Loucy (cell line): ENCODE measurements around the gene KTI12.
A peak's percentile ranks its signal among the peaks of the same experiment; 100 is the strongest.

Experiments used
- H2AFZ ChIP-seq: fragments of 200-600 bp; sonication (generic); 2 replicates; pipeline ENCODE4 v1.6.0; 2016; ENCODE audit warnings: antibody characterized with exemption, mild to moderate bottlenecking, low read length, moderate library complexity
- H3F3A ChIP-seq: fragments of 200-600 bp; 2 replicates; pipeline ENCODE4 v1.6.0; 2016; ENCODE audit warnings: antibody characterized with exemption, low read depth, mild to moderate bottlenecking
- H3K27me3 ChIP-seq: fragments of 200-600 bp; sonication (generic); 2 replicates; pipeline ENCODE4 v1.6.1; 2014; ENCODE audit warnings: low read length, mild to moderate bottlenecking; ENCODE audit not compliant: insufficient read depth, poor library complexity, severe bottlenecking
- H3K36me3 ChIP-seq: fragments of 200-600 bp; sonication (generic); 2 replicates; pipeline ENCODE4 v1.6.1; 2016; ENCODE audit warnings: low read length; ENCODE audit not compliant: insufficient read depth
- H3K4me1 ChIP-seq: fragments of 200-600 bp; sonication (generic); 2 replicates; pipeline ENCODE4 v1.5.1; 2014; ENCODE audit warnings: low read length, mild to moderate bottlenecking; ENCODE audit not compliant: insufficient read depth, poor library complexity, severe bottlenecking
- H3K4me2 ChIP-seq: fragments of 200-600 bp; sonication (generic); 2 replicates; pipeline ENCODE4 v1.6.0; 2014; ENCODE audit warnings: antibody characterized with exemption, low read length, low read depth, mild to moderate bottlenecking; ENCODE audit not compliant: poor library complexity, severe bottlenecking
- H3K4me3 ChIP-seq: fragments of 200-600 bp; sonication (generic); 2 replicates; pipeline ENCODE4 v1.5.1; 2014; ENCODE audit warnings: low read length, mild to moderate bottlenecking, mixed read lengths; ENCODE audit not compliant: poor library complexity, severe bottlenecking
- H3K79me2 ChIP-seq: fragments of 200-600 bp; sonication (generic); 2 replicates; pipeline ENCODE4 v1.6.1; 2014; ENCODE audit warnings: low read length; ENCODE audit not compliant: insufficient read depth
- H3K9ac ChIP-seq: fragments of 200-600 bp; sonication (generic); 2 replicates; pipeline ENCODE4 v1.6.0; 2014; ENCODE audit warnings: mild to moderate bottlenecking, low read depth, low read length, moderate library complexity; ENCODE audit not compliant: poor library complexity, severe bottlenecking
- H3K9me2 ChIP-seq: fragments of 200-600 bp; sonication (generic); replicated peaks from 2 replicates; pipeline ENCODE4 v1.6.1; 2016; ENCODE audit warnings: low read depth, low read length, mixed read lengths
- H3K9me3 ChIP-seq: fragments of 200-600 bp; sonication (generic); 2 replicates; pipeline ENCODE4 v1.6.1; 2014; ENCODE audit warnings: mild to moderate bottlenecking, antibody characterized with exemption, low read length, low read depth; ENCODE audit not compliant: insufficient read depth
- H4K20me1 ChIP-seq: fragments of 200-600 bp; sonication (generic); 2 replicates; pipeline ENCODE4 v1.6.0; 2014; ENCODE audit warnings: antibody characterized with exemption, low read length, mild to moderate bottlenecking; ENCODE audit not compliant: insufficient read depth, poor library complexity, severe bottlenecking
- EZH2phosphoT487 ChIP-seq: fragments of 200-600 bp; IDR thresholded peaks from 2 replicates; pipeline ENCODE4 v1.6.1; 2018; ENCODE audit warnings: antibody characterized with exemption, mild to moderate bottlenecking, moderate library complexity, borderline replicate concordance
- TF ChIP-seq, protein P1 (sequence below): fragments of 200-600 bp; sonication (generic); conservative IDR thresholded peaks from 2 replicates; pipeline ENCODE4 v1.5.1; 2014; ENCODE audit warnings: mild to moderate bottlenecking, antibody characterized with exemption, low read length

The KTI12 gene

GRCh38 chr1:52072291-52072690 lies 38.7 kb upstream of the KTI12 start:
- Histone ChIP-seq H3K4me1 (peaks cover 9% of the 10 kb centered on the region), H3K79me2 (peaks cover 79% of the 10 kb centered on the region), H3K4me3 (no peak overlapping the region), H3K4me2 (no peak overlapping the region), H3K27me3 (no peaks in the 10 kb centered on the region), H3K36me3 (peaks cover 49% of the 10 kb centered on the region; the same call in 1 of the 2 replicates), H4K20me1 (peaks cover 39% of the 10 kb centered on the region), H2AFZ (no peak overlapping the region), H3K9me3 (no peaks in the 10 kb centered on the region), H3K9me2 (no peaks in the 10 kb centered on the region), H3K9ac (no peak overlapping the region), H3F3A (no peaks in the 10 kb centered on the region)
- no peak for TF ChIP-seq EZH2phosphoT487
- TF ChIP-seq, protein P1, sequence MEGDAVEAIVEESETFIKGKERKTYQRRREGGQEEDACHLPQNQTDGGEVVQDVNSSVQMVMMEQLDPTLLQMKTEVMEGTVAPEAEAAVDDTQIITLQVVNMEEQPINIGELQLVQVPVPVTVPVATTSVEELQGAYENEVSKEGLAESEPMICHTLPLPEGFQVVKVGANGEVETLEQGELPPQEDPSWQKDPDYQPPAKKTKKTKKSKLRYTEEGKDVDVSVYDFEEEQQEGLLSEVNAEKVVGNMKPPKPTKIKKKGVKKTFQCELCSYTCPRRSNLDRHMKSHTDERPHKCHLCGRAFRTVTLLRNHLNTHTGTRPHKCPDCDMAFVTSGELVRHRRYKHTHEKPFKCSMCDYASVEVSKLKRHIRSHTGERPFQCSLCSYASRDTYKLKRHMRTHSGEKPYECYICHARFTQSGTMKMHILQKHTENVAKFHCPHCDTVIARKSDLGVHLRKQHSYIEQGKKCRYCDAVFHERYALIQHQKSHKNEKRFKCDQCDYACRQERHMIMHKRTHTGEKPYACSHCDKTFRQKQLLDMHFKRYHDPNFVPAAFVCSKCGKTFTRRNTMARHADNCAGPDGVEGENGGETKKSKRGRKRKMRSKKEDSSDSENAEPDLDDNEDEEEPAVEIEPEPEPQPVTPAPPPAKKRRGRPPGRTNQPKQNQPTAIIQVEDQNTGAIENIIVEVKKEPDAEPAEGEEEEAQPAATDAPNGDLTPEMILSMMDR = no peak

GRCh38 chr1:52070704-52071103 lies 37.1 kb upstream of the KTI12 start:
- Histone ChIP-seq H3F3A (no peaks in the 10 kb centered on the region), H3K9me2 (no peaks in the 10 kb centered on the region), H3K27me3 (no peaks in the 10 kb centered on the region), H3K4me2 (no peak overlapping the region), H3K4me3 (no peak overlapping the region), H4K20me1 (peaks cover 44% of the 10 kb centered on the region), H3K9me3 (no peaks in the 10 kb centered on the region), H3K4me1 (peaks cover 13% of the 10 kb centered on the region), H3K9ac (no peak overlapping the region), H3K36me3 (peaks cover 53% of the 10 kb centered on the region; the same call in 1 of the 2 replicates), H2AFZ (no peak overlapping the region), H3K79me2 (peaks cover 70% of the 10 kb centered on the region)
- no peak for TF ChIP-seq EZH2phosphoT487
- TF ChIP-seq, protein P1 = no peak

DNA sequence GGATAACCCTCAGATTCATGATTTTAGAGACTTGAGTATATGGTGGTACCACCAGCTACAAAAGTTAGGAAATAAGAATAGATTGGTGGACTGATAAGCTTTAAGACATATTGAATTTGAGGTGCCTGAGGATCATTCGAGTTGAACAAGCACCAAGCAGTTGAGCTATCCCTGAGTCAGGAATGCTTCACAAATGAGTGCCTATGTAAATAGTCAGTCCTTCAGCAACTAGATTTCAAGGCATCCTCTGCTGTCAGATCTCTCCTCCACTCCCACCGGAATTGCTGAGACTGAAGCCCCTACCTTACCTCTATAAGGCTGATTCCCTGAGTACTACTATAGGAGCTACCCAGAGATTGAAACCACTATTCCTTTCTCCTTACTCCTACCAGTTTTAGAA lies 29.6 kb upstream of the KTI12 start:
- Histone ChIP-seq H3K9ac (no peak overlapping the region), H4K20me1 (peaks cover 69% of the 10 kb centered on the region), H3F3A (no peaks in the 10 kb centered on the region), H3K9me3 (no peaks in the 10 kb centered on the region), H3K4me2 (peak overlapping the region; percentile 31), H3K27me3 (no peaks in the 10 kb centered on the region), H3K9me2 (no peaks in the 10 kb centered on the region), H3K36me3 (peaks cover 63% of the 10 kb centered on the region; the same call in 1 of the 2 replicates), H3K79me2 (peaks cover 74% of the 10 kb centered on the region), H2AFZ (no peak overlapping the region), H3K4me3 (peak overlapping the region; percentile 14), H3K4me1 (peaks cover 34% of the 10 kb centered on the region)
- TF ChIP-seq EZH2phosphoT487 = no peak
- TF ChIP-seq, protein P1 = no peak
